Measurements from ENCODE around the gene WDFY4.
A peak's percentile ranks its signal among the peaks of the same experiment; 100 is the strongest.

Gene WDFY4

DNA sequence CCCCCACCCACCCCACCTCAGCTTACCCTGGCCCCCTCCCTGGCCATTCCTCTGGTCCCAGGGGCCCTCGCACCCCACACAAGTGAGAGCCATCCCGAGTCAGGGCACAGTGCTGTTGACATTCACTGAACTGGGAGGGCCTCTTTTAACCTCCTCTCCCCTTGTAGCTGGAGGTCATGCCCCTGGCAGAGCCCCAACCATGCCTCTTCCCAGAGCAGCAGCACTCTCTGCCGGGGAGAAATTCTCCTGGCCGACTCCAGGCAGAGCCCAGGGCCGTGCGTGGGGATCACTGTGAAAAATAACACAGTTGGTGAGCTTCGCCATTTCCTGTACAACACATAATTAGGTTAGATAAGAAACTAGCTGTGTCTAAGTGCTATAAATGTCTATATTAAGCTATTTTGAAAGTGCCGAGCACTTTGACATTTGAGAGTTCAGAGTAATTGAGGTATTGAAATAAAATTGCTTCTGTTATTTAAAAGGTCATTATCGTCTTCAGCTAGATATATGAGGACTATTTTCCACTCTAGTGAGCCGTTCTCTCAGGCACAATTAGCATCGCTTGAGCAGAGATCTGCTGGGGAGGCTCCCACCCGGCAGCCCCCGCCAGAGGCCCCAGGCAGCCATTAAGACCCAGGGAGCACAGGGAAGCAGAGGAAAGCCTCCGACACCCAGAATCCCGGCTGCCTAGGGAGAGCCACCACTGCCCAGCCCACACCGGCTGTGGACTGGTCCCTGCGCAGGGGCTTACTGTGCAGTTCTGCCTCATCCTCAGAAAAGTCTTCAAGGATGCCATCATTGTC lies 317.4 kb downstream of the WDFY4 start:
- DNase-seq: no peak

DNA sequence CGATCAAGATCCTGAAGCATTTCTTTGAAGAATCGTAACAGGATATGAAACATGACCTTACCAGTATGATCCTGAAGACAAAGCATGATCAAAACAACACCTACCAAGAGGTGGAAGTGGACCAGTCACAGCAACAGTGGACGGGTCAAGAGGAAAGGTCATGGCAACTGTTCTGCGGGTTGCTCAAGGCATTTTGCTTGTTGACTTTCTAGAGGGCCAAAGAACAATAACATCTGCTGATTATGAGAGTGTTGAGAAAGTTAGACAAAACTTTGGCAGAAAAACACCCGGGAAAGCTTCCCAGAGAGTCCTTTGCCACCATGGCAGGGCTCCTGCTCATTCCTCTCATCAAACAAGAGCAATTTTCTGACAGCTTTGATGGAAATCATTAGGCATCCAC lies 320.6 kb downstream of the WDFY4 start:
- DNase-seq: no peak

DNA sequence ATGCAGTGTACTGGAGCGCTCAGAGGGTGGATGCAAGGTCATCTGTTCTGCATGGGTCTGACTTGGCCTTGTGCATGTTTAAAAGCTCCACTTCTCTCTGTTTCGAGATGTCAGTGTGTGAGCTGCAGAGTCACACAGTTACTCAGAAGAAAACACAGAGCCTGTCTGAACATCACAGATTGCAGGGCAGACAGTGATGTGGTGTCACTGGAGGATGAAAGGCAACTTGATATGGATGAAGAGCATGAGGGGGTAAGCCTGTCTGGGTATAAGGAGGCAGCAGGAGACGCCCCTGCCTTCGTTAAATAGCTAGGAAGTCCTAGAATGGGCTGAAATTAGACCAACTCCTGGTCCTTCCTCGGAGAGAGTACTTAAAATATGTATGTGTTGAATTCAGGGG lies 322.5 kb downstream of the WDFY4 start:
- no peak for DNase-seq

DNA sequence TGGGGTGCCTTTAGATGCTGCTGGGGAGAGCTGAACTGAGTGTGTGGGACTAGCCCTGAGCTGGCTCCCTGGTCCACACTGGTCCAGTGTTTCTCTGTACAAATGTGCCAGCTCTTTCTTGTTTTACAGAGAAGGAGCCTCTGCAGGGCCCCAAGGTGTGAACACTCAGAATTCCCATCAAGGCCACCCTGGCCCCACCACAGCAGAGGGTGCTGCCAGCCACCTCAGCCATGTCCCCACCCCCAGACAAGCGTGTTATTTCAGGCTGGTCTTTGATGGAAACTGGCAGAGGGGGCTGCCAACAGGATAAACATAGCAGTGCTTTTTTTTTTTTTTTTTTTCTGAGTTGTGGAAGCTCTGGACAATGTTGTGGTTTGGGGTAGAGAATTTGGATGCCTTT lies 323.4 kb downstream of the WDFY4 start:
- no peak for DNase-seq

DNA sequence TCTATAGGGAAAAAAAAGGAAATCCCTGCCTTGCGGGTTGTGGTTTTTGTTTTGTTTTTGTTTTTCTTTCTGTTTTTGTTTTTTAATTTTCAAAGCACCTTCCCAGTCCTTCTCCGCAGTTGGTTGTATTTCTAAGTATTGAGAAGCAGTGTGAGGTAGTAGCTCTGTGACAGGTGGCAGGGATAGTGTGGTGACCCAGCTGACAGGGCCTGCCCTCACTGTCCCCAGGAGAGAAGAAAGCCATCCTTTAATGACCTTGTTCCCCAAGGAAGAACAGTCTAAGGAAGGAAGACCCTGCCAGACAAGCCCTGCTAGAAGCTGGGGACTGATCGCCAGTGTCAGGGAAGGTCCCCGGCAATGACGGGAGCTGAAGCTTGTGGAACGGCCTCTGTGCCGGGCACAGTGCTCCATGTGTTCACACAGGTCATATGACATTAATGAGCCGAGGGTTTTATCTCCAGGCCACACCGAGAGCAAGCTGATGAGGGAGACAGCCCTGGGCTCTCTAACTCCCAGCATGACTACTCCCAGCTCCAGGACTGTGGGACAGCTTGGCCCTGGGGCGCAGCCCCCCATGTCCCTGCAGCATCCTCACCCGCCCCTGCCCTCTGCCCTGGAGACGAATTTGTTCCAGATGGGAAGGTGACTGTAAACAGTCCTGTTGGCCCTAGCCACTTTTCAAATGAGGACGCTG lies 324.0 kb downstream of the WDFY4 start:
- no peak for DNase-seq

DNA sequence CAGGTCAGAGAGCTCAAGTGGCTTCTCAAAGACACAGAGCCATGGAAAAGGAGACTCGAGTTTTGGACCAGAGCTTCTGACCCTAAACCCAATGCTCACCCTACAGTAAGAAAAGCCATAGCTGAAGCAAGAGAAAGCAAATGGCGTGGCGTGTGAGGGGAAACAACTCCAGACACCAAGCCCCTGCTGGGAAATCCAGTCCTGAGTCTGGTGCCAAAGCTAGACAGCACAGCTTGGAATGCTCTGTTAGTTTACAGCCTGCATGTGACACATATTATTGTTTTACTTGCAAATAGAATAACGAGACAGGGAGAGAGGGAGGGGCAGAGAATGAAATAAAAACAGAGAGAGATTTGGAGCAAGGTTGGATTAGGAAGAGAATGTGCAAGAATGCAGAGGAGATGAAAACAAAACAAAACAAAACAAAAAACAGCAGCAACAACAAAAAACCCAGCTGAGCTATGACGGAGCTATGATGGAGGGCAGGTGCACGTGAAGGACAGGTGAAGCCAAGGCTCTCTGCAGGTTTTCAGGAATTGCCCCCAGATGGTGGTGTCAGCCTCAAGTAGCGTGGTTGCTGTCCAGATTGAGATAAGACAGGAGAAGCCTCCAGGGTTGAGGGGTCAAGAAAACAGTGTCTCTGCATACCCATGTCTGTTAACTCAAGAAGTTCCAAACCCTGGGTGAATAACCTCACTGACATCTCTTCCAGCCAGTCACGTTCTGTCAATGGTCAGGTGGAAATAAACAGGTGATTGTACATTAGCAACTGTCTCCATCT lies 324.7 kb downstream of the WDFY4 start:
- no peak for DNase-seq

DNA sequence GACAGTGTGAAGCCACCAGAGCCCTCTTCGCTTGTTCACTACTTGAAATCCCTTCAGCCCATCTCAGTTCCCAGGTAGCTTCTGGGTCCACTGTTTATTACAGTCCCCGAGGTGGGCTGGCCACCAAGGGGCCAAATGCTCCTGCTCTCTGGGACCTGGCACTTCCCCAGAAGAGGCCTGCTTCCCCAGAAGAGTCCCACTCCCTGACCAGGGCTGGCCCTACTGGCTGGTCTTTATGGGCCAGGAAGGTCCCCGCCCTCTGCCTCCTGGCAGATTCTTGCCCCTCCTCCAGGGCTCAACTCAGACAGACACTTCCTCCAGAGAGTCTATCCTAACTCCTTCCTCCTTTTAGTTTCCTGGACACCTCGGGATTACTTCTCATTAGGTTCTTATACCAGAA lies 325.6 kb downstream of the WDFY4 start:
- DNase-seq: peak; percentile 16

DNA sequence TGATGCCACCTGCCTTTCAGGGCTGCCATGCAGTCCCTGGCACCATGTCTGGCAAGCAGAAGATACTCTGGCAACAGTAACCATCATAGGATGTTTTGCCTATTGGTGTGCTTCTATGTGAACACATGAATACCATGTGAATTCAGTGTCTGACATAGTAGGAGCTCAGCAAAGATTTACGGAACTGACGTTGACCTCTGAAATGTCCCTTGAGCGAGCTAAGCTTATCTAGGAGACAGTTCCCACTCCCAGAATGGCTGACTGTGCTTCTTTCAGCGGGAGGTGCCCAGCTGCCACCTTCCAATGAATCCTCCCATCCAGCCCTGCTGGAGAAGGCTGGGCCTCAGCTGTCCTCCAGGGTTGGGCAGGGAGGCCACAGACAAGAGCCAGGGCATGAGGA lies 326.2 kb downstream of the WDFY4 start:
- DNase-seq: no peak

DNA sequence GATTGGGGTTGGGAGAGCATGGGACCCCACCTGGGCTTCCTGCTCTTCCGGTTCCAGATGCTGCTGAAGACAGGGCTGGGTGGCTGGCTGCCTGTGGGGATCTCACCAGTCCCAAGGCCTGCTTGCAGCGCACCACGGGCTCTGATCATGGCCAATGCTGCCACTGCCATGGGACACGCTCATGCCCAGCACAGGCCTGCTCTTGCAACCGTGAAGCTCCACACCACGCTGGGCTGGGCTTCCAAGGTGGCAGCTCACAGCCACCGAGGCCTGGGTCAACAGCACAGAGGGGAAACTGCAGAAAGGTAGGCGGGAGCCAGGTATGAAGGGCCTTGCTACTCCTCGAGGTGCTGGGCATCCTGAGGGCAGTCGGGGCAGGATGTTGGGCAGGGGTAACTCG lies 327.1 kb downstream of the WDFY4 start:
- no peak for DNase-seq

DNA sequence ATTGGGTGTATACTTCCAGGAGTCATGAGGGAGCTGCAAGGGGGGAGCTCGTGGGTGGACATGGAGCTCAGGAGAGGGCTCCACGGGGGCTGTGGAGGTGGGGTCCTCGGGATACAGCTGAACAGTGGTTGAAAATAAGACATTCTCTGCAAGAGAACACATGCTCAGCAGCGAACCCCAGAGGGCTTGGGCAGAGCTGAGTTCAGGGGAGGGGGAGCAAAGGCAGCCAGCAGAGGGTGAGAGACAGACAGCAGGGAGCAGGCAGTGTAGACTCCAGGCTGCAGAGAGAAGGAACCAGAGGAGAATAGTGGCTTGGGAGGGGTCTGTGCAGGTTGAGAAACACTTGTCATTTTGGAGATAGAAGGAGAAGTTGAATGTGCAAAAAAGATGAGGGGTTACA lies 327.9 kb downstream of the WDFY4 start:
- no peak for DNase-seq

DNA sequence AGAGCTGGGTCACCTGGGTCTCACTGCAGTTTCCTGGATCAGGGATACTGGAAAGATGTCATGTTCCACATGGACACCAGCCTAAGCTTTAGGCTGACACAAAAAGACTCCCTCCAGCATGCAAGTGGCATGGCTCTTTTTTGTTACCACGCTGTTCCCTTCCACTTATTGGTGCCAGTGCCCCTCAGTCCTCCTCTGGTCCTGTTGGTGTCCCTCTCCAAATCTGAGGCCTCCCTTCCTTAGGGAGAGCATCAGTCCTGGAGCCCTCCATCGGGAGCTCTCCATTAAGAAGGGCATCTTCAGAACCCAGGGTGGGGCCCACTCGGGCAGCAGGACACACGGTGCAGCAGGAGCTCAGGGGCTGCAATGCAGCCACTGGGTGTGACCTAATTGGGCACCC lies 331.0 kb downstream of the WDFY4 start:
- no peak for DNase-seq

DNA sequence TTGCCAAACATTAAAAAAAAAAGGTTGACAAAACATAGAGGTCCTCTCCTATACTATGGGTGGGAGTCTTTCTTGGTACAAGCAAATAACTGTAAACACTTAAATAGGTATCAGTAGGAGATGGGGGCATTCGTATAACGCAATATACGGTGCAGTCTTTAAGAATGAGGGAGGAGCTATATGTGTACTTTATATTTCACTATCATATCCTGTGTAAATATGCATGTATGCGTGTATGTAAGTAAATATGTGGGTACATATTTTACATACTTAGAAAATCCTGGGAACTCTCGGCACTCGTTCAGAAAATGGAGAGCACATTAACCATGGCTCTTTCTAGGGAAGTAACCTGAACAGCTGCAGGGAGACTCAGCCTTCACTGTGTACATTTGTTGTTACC lies 337.0 kb downstream of the WDFY4 start:
- no peak for DNase-seq

DNA sequence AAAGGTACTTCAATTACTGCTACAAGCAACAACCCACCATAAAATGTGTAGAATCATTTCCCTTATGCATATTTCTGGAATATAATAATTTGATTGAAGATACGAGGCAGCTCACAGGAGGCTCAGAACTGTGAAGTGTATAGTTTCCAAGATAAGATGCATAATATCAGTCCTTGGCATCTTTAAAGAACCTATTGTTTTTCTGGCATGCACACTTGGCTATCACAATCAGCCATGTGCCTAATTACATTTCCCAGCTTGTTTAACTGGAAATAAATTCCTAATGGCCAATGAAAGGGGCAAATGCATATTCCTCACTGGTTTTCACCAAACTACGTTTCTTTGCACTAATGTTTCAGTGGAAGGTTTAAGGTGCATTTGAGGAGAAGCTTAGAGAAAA lies 338.4 kb downstream of the WDFY4 start:
- no peak for DNase-seq

DNA sequence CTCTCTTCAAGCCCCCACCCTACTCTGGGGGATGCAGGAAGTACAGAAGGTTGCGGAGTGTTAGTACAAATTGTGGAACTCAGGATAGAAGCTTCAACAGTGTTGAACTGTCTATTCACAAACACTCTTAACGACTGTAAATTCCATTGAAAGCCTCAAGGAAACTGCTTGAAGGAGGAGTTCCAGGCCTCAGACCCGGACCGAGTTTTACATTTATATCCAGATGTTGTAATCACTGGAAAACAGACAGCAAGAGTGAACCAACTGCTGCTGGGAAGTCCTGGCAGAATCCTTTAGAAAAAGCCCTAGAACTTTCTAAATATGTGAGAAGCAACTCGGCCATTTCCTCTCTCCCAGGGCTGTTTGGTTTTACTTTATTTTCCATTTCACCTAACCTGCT lies 339.1 kb downstream of the WDFY4 start:
- no peak for DNase-seq

DNA sequence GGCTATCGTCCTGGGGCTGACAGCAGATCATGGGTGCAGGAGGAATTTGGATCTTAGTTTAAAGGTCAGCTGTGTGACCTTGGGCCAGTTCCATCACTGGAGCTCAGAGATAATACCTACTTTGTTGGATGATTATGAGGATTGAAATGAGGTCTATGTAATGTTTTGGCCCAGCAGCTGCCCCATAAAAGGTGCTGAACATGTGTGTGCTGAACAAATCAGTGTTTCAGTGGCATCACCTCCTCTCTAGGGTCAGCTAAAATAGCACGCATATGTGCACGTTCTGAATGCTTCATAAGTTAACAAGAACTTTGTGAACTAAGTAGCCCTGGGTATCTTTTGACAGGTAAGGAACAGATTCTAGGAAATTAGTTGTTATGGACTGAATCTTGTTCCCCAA lies 339.8 kb downstream of the WDFY4 start:
- no peak for DNase-seq

DNA sequence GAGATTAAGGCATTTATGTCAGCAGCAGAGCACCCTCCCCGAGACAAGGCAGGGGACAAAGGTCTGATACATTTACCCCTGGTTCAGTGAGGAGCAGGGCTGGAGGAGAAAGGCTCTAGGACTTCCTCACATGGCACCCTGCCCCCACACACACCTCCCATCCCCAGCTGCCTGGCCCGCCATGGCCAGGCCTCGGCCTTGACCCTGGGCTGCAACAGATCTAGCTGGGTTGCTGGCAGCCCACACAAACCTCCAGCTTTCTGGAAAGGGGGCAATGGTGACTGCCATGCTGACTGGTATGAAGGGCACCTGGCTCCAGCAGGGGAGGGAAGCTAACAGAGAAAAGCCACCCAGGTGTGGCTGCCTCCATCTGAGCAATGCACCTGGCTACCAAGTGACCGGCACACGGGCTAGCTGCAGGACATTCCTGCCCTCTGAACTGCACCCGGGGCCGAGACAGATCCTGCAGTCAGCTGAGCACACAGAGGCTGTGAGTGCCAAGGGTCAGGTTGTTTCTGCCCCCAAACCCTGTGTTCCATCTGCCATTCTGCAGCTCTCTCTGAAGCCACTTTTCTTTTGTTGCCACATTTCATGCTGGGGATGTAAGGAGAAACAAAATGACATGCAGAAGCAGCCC lies 340.8 kb downstream of the WDFY4 start:
- DNase-seq: no peak

DNA sequence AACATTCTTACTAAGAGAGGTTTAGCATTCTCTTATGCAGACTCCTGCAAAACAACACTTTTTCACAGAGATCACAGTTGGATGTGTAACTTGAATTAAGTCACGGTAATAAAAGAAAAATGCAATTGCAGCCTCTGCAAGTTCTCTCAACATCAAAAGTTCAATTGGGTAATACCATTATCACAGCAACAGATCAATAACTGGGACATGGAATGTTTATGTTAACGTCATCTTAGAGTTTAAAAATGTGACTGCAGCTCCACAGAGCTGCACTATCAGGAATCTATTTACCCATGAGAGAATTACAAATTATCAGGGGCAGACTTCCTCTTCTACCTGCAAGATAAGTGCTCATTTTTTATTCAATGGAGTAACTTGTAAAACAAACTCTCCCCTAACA lies 344.0 kb downstream of the WDFY4 start:
- DNase-seq: no peak

DNA sequence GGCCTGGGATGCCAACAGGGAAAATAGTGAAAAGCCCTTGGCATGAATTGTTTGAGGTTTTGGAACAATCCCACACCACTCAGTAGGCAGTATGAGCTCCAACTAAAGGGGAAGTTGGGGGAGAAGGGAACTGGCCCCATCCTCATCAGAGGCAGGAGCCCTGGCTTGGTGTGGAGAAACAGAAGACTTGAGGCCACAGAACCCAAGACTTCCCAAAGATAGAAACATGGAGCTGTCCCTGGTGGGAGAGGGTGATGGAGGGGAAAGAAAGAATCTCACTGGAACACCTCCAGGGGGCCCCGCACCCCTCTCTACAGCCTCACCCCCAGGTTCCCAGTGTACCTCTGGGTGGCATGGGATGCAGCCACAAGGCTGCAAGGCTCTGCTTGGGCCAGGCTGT lies 345.0 kb downstream of the WDFY4 start:
- DNase-seq: no peak
